Breast epithelium (tissue), 4 donors: Measurements from ENCODE around the gene UBTD2. TPM values are rescaled to one million over a fixed set of nuclear protein-coding genes. Genes with fewer than 3 reads are reported as not detected.
"Not testable (repeated sequence)": the region's sequence is repeated elsewhere in the genome, so short reads cannot be mapped to it uniquely, and the experiment has no call there.

Experiments
- DNase-seq, 2 donors: peaks; one replicate each; pipeline ENCODE4 v3.0.0-alpha.2; 2019; ENCODE audit warnings: low spot score in 2 of 2
- H3K27ac ChIP-seq, 2 donors: fragments of 200-600 bp; sonication (generic) in 1 of 2; one replicate each; pipeline ENCODE4 v1.5.1; 2016 to 2019; ENCODE audit warnings: mild to moderate bottlenecking in 1 of 2
- H3K27me3 ChIP-seq, 2 donors: fragments of 200-600 bp; sonication (generic) in 1 of 2; one replicate each; pipeline versions ENCODE4 v1.5.1 to v1.6.0; 2017 to 2019; ENCODE audit warnings: control low read depth in 1 of 2, mild to moderate bottlenecking in 1 of 2
- H3K36me3 ChIP-seq: fragments of 200-600 bp; one replicate; pipeline ENCODE4 v1.5.1; 2019
- H3K4me1 ChIP-seq, 2 donors: fragments of 200-600 bp; sonication (generic); one replicate each; pipeline ENCODE4 v1.5.1; 2016 to 2019; ENCODE audit warnings: control low read depth in 1 of 2
- H3K4me3 ChIP-seq, 3 donors: fragments of 200-600 bp; sonication (generic); 1 replicate in 2 of 3; 2 replicates in 1 of 3; pipeline ENCODE4 v1.5.1; 2016 to 2019; ENCODE audit warnings: mild to moderate bottlenecking in 3 of 3, moderate library complexity in 2 of 3
- H3K9me3 ChIP-seq, 2 donors: fragments of 200-600 bp; sonication (generic) in 1 of 2; one replicate each; pipeline ENCODE4 v1.5.1; 2016 to 2019; ENCODE audit warnings: control low read depth in 1 of 2
- POLR2A ChIP-seq: fragments of 450-650 bp; IDR thresholded peaks from one replicate; pipeline ENCODE4 v1.6.1; 2016; ENCODE audit warnings: antibody characterized with exemption, mild to moderate bottlenecking, moderate library complexity
- POLR2AphosphoS5 ChIP-seq, 3 donors: sonication (generic); formaldehyde crosslinking; IDR thresholded peaks; one replicate each; pipeline ENCODE4 v1.6.1; 2017; ENCODE audit warnings: antibody characterized with exemption in 3 of 3
- intact Hi-C: fragments of 100-400 bp; cut with DNase I; formaldehyde crosslinking; loops from one replicate; pipeline ENCODE4 v1.15.1; 2023; ENCODE audit warnings: low total_unique reads
- total RNA-seq, 3 donors: library from RNA; depleted of rRNA; stranded (reverse); fragments of >200 nt; gene quantifications; one replicate each; pipeline ENCODE4 v1.1.0, GENCODE V29; 2016
- TF ChIP-seq, protein P1 (sequence below), 3 donors: fragments of 450-650 bp; IDR thresholded peaks; one replicate each; pipeline ENCODE4 v1.5.1; 2016 to 2017; ENCODE audit warnings: antibody characterized with exemption in 3 of 3, mild to moderate bottlenecking in 3 of 3, moderate library complexity in 3 of 3

Gene UBTD2, protein sequence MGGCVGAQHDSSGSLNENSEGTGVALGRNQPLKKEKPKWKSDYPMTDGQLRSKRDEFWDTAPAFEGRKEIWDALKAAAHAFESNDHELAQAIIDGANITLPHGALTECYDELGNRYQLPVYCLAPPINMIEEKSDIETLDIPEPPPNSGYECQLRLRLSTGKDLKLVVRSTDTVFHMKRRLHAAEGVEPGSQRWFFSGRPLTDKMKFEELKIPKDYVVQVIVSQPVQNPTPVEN
- total RNA-seq, result 10 to 100 TPM; 21.8 to 32.3 (median 27.9) TPM

DNA sequence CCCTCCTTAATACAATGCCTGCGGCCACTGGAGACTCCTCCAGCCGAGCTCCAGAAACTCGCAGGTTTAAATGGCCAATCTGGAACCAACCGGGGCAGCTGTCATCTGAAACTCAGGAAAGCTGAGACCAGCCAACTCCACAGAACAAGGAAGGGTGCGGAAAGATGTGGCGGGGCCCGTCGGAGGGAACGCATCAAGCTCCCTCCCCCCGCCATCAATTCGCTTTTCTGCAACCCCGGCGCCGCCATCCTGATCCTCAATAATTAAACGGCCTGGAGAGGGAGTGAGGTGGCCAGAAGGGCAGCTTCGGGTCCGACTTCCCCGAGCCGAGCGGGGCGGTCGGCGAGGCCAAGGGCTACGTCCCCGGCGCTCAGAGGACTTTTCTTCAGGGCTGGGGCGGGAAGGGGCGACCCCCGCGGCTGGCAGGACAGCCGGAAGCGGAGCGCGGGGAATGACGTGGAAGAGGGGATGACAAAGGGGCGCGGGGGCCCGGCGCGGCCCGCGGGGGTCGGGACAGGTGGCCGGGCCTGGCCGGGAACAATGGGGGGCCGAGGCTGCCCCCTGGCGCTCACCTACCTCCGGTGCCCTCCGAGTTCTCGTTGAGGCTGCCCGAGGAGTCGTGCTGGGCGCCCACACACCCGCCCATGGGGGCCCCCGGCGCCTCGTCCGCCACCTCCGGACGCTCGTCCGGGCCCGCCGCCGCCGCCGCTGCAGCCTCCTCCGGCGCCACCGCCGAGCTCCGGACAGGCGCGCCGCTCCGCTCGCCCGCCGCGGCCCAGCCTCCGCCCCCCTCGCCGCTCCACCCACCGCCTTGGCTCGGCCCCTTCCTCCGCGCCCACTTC, at the start of gene UBTD2:
UBTD2 (minus strand) TSS at position 745 of the 842 bp plus-strand sequence; CDS start at position 646, 99 bp downstream.
- no peaks in the 10 kb centered on the region for H3K9me3 ChIP-seq
- peak within 1 kb of the TSS; percentile 95 to 99 for H3K27ac ChIP-seq
- TF ChIP-seq, protein P1, sequence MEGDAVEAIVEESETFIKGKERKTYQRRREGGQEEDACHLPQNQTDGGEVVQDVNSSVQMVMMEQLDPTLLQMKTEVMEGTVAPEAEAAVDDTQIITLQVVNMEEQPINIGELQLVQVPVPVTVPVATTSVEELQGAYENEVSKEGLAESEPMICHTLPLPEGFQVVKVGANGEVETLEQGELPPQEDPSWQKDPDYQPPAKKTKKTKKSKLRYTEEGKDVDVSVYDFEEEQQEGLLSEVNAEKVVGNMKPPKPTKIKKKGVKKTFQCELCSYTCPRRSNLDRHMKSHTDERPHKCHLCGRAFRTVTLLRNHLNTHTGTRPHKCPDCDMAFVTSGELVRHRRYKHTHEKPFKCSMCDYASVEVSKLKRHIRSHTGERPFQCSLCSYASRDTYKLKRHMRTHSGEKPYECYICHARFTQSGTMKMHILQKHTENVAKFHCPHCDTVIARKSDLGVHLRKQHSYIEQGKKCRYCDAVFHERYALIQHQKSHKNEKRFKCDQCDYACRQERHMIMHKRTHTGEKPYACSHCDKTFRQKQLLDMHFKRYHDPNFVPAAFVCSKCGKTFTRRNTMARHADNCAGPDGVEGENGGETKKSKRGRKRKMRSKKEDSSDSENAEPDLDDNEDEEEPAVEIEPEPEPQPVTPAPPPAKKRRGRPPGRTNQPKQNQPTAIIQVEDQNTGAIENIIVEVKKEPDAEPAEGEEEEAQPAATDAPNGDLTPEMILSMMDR (IDR thresholded peaks at IDR 0.05), result peak in 2 of 3 donors; percentile 31 to 49
- TF ChIP-seq POLR2A (no peak), POLR2AphosphoS5 (IDR thresholded peaks at IDR 0.05) (no peak)
- DNase-seq, result peak; percentile 74 to 81
- H3K27me3 ChIP-seq, result no peaks in the 10 kb centered on the region
- intact Hi-C loops, result no loop called here
- peaks cover 0 to 3% of the 10 kb centered on the region in 2 donors for H3K4me1 ChIP-seq
- H3K4me3 ChIP-seq, result peak within 1 kb of the TSS; percentile 94 to 97 (median 95)
- H3K36me3 ChIP-seq, result no peaks in the 10 kb centered on the region

DNA sequence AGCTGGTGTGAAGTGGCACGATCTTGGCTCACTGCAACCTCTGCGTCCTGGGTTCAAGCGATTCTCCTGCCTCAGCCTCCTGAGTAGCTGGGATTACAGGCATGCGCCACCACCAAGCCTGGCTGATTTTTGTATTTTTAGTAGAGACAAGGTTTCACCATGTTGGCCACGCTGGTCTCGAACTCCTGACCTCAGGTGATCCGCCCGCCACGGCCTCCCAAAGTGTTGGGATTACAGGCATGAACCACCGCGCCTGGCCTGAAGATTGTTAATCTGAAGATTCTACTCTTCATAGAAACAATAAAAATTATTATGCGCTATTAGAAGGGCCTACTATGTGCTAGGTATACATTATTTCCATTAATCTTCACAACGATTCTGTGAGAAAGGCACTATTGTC, 43.3 kb upstream of the UBTD2 start:
- H3K9me3 ChIP-seq, H3K27ac ChIP-seq, H3K4me1 ChIP-seq, H3K27me3 ChIP-seq, intact Hi-C loops, H3K36me3 ChIP-seq, DNase-seq, H3K4me3 ChIP-seq: not testable (repeated sequence)

DNA sequence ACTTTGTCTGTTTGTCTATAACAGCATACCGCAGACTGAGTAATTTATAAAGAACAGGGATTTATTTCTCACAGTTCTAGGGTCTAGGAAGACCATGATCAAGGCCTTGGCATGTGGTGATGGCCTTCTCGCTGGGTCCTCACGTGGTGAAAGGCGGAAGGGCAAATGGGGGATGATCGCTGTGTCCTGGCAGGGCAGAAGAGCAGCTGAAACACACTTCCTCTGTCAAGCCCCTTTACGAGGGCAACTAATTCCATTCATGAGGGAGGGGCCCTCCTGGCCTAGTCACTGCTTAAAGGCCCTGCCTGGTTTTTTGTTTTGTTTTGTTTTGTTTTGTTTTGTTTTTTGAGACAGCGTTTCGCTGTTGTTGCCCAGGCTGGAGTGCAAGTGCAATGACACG, 41.9 kb upstream of the UBTD2 start:
- intact Hi-C loops, result no loop called here
- no peak for DNase-seq
- Histone ChIP-seq H3K36me3 (no peaks in the 10 kb centered on the region), H3K27me3 (no peaks in the 10 kb centered on the region), H3K27ac (no peak overlapping the region), H3K9me3 (no peaks in the 10 kb centered on the region), H3K4me1 (no peaks in the 10 kb centered on the region), H3K4me3 (no peak overlapping the region)
- TF ChIP-seq POLR2AphosphoS5 (IDR thresholded peaks at IDR 0.05), result no peak
- TF ChIP-seq, protein P1 (IDR thresholded peaks at IDR 0.05), result no peak
- no peak for TF ChIP-seq POLR2A

DNA sequence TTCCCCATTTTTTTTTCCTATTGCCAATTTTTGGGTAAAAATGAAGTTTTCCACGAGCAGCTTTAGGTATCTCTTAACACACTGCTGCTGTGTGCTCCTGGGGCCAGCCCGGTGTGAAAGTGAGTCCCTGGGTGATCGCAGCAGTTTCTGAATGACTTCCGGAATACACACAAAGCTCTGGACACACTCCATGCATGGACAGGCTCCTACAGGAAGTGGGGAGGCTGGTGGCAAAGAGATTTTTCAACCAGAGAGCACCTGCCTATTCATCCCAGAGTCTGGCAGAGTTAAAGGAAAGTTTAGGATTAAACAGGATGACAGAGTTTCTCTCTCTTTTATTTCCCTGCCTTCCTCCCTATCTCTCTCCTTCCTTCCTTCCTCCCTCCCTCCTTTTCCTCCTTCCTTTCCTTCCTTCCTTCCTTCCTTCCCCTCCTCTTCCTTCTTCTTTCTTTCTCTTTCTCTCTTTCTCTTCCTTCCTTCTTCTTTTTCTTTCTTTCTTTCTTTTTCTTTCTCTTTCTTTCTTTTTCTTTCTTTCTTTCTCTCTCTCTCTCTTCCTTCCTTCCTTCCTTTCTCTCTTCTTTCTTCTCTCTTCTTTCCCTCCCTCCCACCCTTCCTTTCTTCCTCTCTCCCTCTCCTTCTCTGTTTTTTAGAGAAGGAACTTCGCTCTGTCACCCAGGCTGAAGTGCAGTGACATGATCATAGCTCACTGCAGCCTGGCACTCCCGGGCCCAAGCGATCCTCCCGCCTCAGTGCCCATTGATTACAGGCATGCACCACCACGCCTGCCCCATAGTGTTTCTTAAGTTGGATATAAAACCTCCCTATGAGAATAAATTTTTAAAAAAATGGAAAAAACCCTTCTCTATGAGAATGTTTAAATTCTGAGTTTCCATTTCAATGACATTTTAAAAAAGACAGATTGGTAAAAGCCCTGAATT, 38.7 kb upstream of the UBTD2 start:
- Histone ChIP-seq H3K27me3 (no peaks in the 10 kb centered on the region), H3K4me3 (no peak overlapping the region), H3K4me1 (no peaks in the 10 kb centered on the region), H3K36me3 (no peaks in the 10 kb centered on the region), H3K27ac (peak overlapping the region in 1 of 2 donors; percentile 29), H3K9me3 (no peaks in the 10 kb centered on the region)
- no peak for DNase-seq
- intact Hi-C loops, result no loop called here
- no peak for TF ChIP-seq POLR2AphosphoS5 (IDR thresholded peaks at IDR 0.05)
- TF ChIP-seq, protein P1 (IDR thresholded peaks at IDR 0.05), result no peak
- no peak for TF ChIP-seq POLR2A

DNA sequence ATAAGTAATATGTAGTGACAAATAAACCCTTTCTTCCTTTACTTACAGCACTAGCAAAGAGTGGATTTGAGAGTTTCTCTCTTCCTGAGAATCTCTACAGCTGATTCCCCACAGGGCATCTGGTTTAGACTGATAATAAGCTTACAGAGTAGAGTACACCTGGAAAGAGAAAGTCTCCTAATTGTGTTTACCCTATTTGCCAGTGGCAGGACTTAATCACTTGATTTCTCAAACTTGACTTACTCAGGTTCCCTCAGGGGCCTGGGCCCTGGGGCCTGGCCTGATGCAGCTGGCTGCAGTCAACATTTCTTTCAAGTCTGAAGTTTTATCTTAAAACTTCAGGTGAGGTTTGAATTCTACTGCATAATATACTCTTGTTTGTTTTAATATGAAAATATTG, 38.0 kb upstream of the UBTD2 start:
- intact Hi-C loops, result no loop called here
- no peak overlapping the region for H3K4me3 ChIP-seq
- H3K27me3 ChIP-seq, result no peaks in the 10 kb centered on the region
- H3K4me1 ChIP-seq, result no peaks in the 10 kb centered on the region
- peak overlapping the region in 1 of 2 donors; percentile 23 for H3K27ac ChIP-seq
- TF ChIP-seq POLR2AphosphoS5 (IDR thresholded peaks at IDR 0.05) (no peak), POLR2A (no peak)
- TF ChIP-seq, protein P1 (IDR thresholded peaks at IDR 0.05), result no peak
- no peak for DNase-seq
- no peaks in the 10 kb centered on the region for H3K36me3 ChIP-seq
- no peaks in the 10 kb centered on the region for H3K9me3 ChIP-seq
